ENCODE data around the gene MVD. TPM values are rescaled to one million over a fixed set of nuclear protein-coding genes. Genes with fewer than 3 reads are reported as not detected.

MVD gene
- total RNA-seq, 1 experiment from 2014 or later = 7.4 TPM

- DNase-seq (ENCODE audit: extremely low read depth, low read depth) = no peak
These were observed 16.9 kb downstream of the MVD start for GRCh38 chr16:88645941-88646340.

DNA sequence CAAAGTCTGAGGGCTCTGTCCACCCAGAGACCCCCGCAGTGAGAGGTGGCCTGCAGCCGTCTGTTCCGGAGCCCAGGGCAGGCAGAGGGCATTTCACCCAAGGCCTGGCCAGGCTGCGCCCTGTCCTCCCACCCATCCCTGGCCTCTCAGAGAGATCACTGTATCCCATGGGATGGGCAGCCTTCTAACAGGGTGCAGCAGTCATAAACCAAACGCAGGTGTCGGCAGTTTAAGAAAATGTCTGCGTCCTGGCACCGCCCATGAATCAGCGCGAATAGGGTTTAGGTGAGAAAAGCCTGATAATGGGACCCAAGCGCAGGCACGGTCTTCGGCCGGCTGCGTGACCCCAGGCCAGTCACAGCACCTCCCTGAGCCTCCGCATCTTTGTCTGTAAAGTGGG, 17.4 kb downstream of the MVD start:
- DNase-seq (ENCODE audit: extremely low read depth, low read depth) = no peak

DNA sequence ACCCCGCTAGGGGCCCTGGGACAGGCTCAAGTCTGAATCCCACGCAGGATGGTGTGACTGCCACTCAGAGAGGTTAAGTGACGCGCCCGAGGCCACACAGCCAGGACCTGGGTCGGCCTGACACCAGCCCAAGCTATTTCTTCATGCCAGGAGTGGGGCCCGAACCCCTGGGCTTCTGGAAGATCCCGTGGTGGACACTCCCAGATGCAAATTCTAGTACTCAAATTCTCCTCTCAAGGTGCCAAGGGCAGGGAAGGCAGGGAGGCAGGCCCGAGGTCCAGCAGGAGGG, 19.3 kb downstream of the MVD start:
- no peak for DNase-seq (ENCODE audit: extremely low read depth, low read depth)

GRCh38 chr16:88642881-88643643, 19.8 kb downstream of the MVD start:
- no peak for DNase-seq (ENCODE audit: extremely low read depth, low read depth)

GRCh38 chr16:88640498-88641247, 22.2 kb downstream of the MVD start:
- DNase-seq (ENCODE audit: extremely low read depth, low read depth) = no peak

DNA sequence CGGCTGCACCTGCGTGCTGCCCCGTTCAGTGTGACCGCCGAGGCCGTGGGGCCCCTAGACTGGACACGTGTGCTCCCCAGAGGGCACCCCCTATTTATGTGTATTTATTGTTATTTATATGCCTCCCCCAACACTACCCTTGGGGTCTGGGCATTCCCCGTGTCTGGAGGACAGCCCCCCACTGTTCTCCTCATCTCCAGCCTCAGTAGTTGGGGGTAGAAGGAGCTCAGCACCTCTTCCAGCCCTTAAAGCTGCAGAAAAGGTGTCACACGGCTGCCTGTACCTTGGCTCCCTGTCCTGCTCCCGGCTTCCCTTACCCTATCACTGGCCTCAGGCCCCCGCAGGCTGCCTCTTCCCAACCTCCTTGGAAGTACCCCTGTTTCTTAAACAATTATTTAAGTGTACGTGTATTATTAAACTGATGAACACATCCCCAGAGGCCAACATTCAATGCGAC, 22.8 kb downstream of the MVD start:
- no peak for DNase-seq (ENCODE audit: extremely low read depth, low read depth)

DNA sequence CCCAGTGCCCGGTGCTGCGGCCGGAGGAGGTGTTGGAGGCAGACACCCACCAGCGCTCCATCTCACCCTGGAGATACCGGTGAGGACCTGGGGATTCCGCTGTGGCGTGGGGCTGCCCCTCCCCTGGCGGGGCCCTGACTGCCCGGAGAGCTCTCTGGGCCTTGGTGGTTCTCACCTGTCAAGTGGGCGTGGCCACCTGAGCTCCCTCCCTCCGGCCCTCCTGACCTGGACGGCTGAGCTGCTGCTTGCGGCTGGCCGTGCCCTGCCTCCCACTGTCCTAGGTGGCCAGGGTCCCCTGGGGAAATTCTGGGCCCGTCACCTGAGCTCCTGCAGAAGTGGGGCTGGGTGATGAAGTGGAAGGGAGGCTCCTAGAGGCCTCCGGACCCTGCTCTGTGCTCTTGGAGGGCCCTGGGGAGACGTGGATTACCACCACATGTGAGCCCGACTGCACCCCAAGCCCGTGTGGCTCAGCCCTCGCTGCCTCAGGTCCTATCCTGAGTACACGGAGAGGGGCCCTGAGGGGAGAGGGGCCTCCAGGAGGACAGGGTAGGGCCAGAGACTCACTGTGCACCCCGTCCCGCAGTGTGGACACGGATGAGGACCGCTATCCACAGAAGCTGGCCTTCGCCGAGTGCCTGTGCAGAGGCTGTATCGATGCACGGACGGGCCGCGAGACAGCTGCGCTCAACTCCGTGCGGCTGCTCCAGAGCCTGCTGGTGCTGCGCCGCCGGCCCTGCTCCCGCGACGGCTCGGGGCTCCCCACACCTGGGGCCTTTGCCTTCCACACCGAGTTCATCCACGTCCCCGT, 23.5 kb downstream of the MVD start:
- DNase-seq (ENCODE audit: extremely low read depth, low read depth) = no peak

- no peak for DNase-seq (ENCODE audit: extremely low read depth, low read depth)
These were observed 24.3 kb downstream of the MVD start, which contains the start of gene IL17C for GRCh38 chr16:88638323-88639230. Gene IL17C (plus strand): TSS chr16:88638572. CDS start chr16:88638642, 70 bp downstream.

DNA sequence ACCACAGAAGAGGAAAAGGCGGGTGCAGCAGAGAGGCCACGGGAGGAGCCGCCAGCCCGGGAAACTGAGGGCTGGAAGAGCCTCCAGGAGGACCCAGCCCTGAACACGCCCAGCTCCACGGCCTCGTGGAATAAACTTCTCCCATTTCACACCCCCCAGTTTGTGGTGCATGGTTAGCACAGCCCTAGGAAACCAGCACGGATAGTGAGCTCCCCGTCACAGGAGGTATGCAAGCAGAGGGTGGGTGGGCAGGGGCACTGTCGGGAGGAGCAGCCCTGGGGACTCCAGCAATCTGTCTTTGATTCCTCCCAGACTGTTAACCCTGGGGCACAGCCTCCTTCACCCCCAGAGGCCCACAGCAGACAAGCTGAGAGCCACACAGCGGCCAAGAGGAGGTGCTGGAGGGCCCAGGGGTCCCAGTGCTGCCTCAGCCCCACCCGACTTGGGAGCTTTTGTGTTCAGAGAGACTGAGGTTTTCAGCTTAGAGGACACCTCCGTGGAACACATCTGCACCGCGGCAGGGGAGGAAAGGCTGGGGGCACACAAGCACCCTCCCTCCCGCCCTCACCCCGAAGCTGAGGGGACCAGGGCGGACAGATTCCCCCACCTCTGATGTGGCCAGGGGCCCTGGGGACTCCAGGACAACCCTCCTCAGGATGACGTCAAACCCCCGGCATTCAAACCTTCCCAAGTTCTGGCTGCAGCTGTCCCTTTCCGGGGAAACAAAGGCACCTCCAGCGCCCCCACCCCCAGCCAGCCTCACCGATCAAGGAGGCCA, 26.2 kb downstream of the MVD start:
- DNase-seq (ENCODE audit: extremely low read depth, low read depth) = no peak

DNA sequence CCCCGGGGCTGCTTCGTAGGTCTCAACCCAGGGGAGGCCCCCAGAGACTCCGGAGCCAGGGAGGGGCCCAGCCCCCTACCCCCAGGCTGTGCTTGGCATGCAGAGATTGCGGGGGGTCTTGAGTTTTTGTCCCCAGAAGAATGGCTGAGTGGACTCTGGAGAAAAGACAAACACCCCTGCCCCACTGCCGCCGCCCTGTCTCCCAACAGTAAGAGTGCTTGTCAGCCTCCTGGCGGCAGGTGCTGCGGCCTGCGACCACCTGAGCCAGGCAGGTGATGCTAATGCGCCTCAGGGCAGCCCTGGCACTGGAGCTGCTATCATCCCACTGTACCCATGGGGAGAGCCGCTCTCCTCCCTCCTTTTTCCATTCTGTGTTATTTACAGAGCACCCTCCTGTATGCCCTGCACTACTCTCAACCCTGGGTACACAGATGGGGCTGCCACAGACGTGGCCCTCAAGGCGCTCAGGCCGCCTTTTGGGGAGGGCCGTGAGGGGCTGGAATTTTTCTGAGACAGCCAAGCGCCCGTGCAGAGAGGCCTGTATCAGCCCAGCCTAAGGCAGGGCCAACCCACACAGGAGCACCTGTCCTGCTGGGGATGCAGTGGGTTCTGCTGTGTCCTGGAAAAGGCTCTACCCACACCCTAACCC, 27.1 kb downstream of the MVD start:
- no peak for DNase-seq (ENCODE audit: extremely low read depth, low read depth)

DNA sequence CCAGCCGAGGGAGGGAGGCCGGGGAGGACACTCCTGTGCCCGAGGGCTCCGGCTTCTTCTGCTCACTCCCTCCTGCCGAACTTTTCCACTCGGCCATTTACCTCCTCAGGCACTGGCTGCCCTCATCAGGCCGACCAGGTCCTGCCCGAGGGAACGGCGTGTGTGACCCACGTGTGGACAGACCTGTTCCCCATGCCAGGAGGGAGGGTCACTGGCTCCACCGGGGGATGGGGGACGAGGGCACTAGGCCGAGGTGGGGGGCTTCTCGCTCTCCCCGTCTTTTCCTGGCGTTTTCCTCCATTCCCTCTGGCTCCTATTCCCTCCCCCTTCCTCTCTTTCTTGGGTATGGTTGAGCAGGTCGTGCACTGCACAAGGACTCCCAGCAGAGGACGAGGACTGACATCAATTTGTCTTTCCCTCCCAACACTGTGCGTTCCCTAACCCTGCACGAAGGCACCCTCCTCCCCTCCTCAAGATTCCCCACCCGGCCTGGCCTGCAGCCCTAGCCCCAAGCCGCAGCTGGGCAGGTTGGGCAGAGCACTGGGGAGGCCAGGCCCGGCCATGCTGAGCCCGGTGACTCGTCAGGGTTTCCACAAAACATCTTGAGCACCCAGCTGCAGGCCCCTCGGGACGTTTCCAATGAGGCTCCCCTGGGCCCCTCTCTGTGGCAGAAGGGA, 27.8 kb downstream of the MVD start:
- DNase-seq (ENCODE audit: extremely low read depth, low read depth) = no peak

GRCh38 chr16:88634141-88634993, 28.5 kb downstream of the MVD start:
- no peak for DNase-seq (ENCODE audit: extremely low read depth, low read depth)

DNA sequence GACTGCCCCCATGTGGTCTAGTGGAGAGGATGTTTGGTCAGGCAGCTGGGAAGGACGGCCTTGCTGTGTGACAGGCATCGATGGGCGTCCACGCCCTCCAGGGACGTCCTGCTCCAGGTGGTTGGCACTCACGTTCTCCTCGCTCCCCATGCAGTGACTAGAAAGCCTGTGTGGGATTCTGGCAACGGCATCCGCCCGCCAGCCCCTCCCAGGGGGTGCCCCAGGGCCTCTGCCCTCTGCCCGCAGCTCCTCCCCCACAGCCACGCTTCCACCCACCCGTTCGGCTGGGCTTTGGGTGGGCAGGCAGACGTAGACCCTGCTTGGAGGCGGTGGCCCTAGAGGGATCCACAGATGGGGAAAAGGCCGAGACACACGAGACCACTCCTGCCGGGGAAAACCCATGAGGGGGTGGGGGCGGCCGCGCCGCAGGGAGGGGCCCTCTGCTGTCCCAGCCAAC, 29.2 kb downstream of the MVD start:
- no peak for DNase-seq (ENCODE audit: extremely low read depth, low read depth)

DNA sequence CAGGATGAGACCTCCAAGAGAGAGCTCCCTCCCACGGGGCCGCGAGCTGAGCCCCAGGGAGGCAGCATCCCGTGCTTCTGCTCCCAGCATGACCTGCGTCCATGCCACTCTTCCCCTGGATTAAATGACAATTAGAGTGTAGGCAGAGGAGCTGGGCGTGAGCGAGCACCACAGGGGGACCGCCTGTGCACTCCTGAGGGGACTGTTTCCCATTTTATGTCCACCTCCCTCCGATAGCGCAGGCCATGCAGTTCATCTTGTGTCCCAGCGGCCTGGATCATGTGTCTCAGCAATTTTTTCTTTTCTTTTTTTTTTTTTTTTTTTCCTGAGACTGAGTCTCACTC, 30.3 kb downstream of the MVD start:
- DNase-seq (ENCODE audit: extremely low read depth, low read depth) = no peak

DNA sequence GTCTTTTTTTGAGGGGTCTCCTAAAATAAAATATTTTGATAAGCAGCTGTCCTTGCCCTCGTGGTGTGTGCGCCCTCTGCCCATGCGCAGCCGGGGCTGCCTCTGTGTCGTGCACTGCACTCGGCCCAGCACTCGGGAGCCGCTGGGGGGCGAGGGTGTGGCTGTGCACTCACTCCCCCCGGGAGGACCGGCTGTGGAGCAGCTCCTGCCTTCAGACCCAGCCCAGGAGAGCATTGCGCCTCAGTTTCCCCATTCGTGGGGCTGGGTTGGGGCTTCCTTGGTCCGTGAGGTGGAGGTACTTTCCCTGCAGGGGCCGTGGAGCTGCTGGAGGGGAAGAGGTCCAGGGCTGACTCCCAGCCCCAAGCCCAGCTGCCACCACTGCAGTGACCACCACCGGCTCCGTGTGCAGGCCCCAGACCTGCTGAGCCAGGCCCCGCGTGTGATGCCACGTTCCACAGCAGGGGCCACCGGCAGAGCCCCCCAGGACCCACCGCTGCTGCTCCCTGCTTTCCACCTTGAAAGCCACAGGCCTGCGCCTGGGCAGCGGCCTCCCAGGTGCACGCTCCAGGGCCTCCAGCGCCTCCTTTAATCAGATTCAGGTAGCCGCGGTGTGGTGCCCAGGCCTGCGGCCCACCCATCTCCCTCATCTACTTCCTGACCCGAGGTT, 30.8 kb downstream of the MVD start:
- no peak for DNase-seq (ENCODE audit: extremely low read depth, low read depth)

DNA sequence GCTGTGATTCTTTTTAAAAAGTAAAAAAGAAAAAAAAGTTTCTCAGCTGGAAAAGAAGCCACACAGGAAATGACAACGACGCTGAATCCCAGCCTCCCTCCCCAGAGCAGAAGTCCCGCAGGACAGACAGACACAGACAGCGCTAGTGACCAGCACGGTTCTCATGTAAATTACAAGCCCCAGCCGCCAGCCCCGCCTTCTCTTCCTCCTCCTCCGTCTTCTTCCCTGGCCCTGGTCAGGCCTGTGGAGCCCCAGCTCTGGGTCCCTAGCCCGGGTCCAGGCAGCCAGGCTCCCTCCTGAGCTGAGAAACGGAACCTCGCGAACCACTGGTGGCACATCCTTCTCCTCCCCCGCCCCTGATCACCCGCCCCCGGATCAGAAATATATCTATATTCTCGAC, 31.5 kb downstream of the MVD start:
- DNase-seq (ENCODE audit: extremely low read depth, low read depth) = no peak

- no peak for DNase-seq (ENCODE audit: extremely low read depth, low read depth)
These were observed 31.9 kb downstream of the MVD start for GRCh38 chr16:88630941-88631340.
